SU-DHL-6 (cell line): Measurements from ENCODE around the gene IGF2R.

ENCODE experiments used
- H2AFZ ChIP-seq: fragments of 200-600 bp; sonication (generic); 2 replicates; pipeline ENCODE4 v1.6.1; 2014; ENCODE audit warnings: low read depth, mild to moderate bottlenecking, moderate library complexity, mixed read lengths, antibody characterized with exemption, low read length; ENCODE audit not compliant: severe bottlenecking
- H3F3A ChIP-seq: fragments of 200-600 bp; shearing (Covaris generic); 2 replicates; pipeline ENCODE4 v1.6.0; 2016; ENCODE audit warnings: antibody characterized with exemption, mild to moderate bottlenecking; ENCODE audit not compliant: insufficient read depth
- H3K27ac ChIP-seq: fragments of 200-600 bp; sonication (generic); 2 replicates; pipeline ENCODE4 v1.5.1; 2016; ENCODE audit warnings: low read depth, mild to moderate bottlenecking, low read length, moderate library complexity, mixed read lengths
- H3K27me3 ChIP-seq: fragments of 200-600 bp; sonication (generic), shearing (Covaris generic); 2 replicates; pipeline ENCODE4 v1.6.0; 2014; ENCODE audit warnings: mild to moderate bottlenecking, low read length
- H3K36me3 ChIP-seq: fragments of 200-600 bp; sonication (generic); 2 replicates; pipeline ENCODE4 v1.6.1; 2014; ENCODE audit warnings: mild to moderate bottlenecking, low read length, mixed read lengths
- H3K4me2 ChIP-seq: fragments of 300-600, 200-600 bp; shearing (Covaris generic), sonication (generic); 2 replicates; pipeline ENCODE4 v1.6.0; 2014; ENCODE audit warnings: low read length, low read depth, mild to moderate bottlenecking; ENCODE audit not compliant: poor library complexity, severe bottlenecking
- H3K4me3 ChIP-seq: fragments of 200-600 bp; sonication (generic); 2 replicates; pipeline ENCODE4 v1.5.1; 2014; ENCODE audit warnings: antibody characterized with exemption, low read length, mild to moderate bottlenecking, mixed read lengths; ENCODE audit not compliant: insufficient read depth, poor library complexity, severe bottlenecking
- H3K79me2 ChIP-seq: fragments of 200-600 bp; sonication (generic); 2 replicates; pipeline ENCODE4 v1.6.1; 2014; ENCODE audit warnings: mild to moderate bottlenecking, low read length, moderate library complexity; ENCODE audit not compliant: insufficient read depth
- H3K9ac ChIP-seq: fragments of 200-600 bp; sonication (generic); 2 replicates; pipeline ENCODE4 v1.7.0; 2014; ENCODE audit warnings: mild to moderate bottlenecking, low read length
- H3K9me2 ChIP-seq: fragments of 200-600 bp; sonication (generic); replicated peaks from 2 replicates; pipeline ENCODE4 v1.6.1; 2014; ENCODE audit warnings: low read length; ENCODE audit not compliant: insufficient read depth
- H3K9me3 ChIP-seq: fragments of 200-600 bp; sonication (generic); 2 replicates; pipeline ENCODE4 v1.6.1; 2014; ENCODE audit warnings: low read length, mixed read lengths; ENCODE audit not compliant: insufficient read depth
- H4K20me1 ChIP-seq: fragments of 200-600 bp; sonication (generic); 2 replicates; pipeline ENCODE4 v1.6.1; 2014; ENCODE audit warnings: low read depth, mild to moderate bottlenecking, antibody characterized with exemption, low read length, moderate library complexity, mixed read lengths
- CTCF ChIP-seq: fragments of 200-600 bp; sonication (generic); IDR thresholded peaks from one replicate; pipeline ENCODE4 v1.5.1; 2017; ENCODE audit warnings: antibody characterized with exemption, mild to moderate bottlenecking, low read length, moderate library complexity; ENCODE audit not compliant: insufficient read depth, poor library complexity, severe bottlenecking
- EZH2phosphoT487 ChIP-seq: fragments of 200-600 bp; sonication (generic), shearing (Covaris generic); conservative IDR thresholded peaks from 2 replicates; pipeline ENCODE4 v1.6.1; 2018; ENCODE audit warnings: mild to moderate bottlenecking, antibody characterized with exemption, low read length, moderate library complexity, mixed read lengths

Gene IGF2R

GRCh38 chr6:159948199-159948598 lies 20.7 kb upstream of the IGF2R start:
- TF ChIP-seq CTCF (no peak), EZH2phosphoT487 (no peak)
- no peaks in the 10 kb centered on the region for H3K9me3 ChIP-seq
- no peak overlapping the region for H2AFZ ChIP-seq
- no peaks in the 10 kb centered on the region for H3K36me3 ChIP-seq
- no peaks in the 10 kb centered on the region for H4K20me1 ChIP-seq
- H3K27ac ChIP-seq = no peak overlapping the region
- H3F3A ChIP-seq = no peaks in the 10 kb centered on the region
- H3K4me2 ChIP-seq = no peak overlapping the region
- no peaks in the 10 kb centered on the region for H3K79me2 ChIP-seq
- no peak overlapping the region for H3K4me3 ChIP-seq
- no peaks in the 10 kb centered on the region for H3K9me2 ChIP-seq
- H3K9ac ChIP-seq = no peak overlapping the region
- no peaks in the 10 kb centered on the region for H3K27me3 ChIP-seq

DNA sequence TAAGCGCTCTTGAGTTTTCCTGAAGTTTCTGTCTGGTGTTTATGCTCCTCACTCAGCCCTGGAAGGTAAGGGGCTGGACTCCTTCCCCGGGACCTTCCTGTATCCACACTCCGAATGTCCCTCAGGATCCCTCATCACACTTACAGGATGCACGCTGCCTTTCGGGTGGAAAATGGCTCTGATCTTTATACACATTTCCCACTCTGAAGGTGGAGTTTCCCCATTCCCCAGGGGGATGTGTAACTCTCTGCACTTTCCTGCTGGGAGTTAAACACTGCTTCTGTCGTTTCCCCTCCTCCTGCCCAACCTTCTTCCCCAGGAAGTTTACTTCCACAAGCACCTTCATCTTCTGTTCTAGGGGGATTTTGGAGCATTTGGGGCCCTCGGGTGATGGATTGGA lies 17.1 kb upstream of the IGF2R start:
- Histone ChIP-seq H3K36me3 (no peaks in the 10 kb centered on the region), H3K9me2 (no peaks in the 10 kb centered on the region), H3K79me2 (no peaks in the 10 kb centered on the region), H2AFZ (no peak overlapping the region), H3K27ac (no peak overlapping the region), H4K20me1 (no peaks in the 10 kb centered on the region), H3K4me2 (no peak overlapping the region), H3K4me3 (no peak overlapping the region), H3K9ac (no peak overlapping the region), H3K9me3 (no peaks in the 10 kb centered on the region), H3F3A (no peaks in the 10 kb centered on the region), H3K27me3 (no peaks in the 10 kb centered on the region)
- no peak for TF ChIP-seq EZH2phosphoT487
- TF ChIP-seq CTCF = no peak

DNA sequence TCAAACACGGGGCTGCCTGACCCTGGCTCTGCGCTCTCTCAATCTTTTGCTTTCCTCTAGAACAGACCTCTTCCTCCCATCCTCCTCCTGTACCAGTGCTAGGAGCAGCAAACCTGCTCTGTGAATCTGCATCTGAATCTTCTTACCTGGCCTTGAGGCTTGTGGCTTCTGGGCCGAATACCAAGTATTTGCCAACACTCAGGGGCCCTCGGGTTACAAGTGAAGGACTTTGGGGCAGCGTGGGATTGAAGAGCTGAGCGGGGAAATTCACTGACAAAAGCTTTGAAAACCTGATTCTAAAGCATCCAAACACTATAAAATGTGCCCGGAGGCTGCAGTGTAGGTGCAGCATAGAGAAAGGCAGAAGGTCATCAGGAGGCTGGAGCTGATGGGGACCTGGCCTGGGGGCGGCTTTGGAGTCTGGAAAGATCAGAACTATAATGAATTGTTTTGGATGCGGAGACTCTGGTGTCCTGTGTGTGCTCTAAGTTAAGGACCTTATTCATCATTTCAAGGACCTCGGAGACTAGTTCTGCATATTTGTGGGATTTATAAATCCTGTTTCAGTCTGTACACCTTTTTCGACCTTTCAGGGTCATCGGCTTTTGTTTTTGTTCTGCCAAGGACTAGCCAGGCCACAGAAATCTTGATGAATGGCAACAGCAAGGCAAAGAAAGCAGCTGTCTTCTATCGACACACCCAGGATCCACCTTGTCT lies 16.4 kb upstream of the IGF2R start:
- no peaks in the 10 kb centered on the region for H3K27me3 ChIP-seq
- H3K4me3 ChIP-seq = no peak overlapping the region
- no peaks in the 10 kb centered on the region for H3F3A ChIP-seq
- TF ChIP-seq EZH2phosphoT487 (no peak), CTCF (no peak)
- H3K36me3 ChIP-seq = no peaks in the 10 kb centered on the region
- H3K9ac ChIP-seq = no peak overlapping the region
- no peaks in the 10 kb centered on the region for H3K9me3 ChIP-seq
- H3K4me2 ChIP-seq = no peak overlapping the region
- H3K9me2 ChIP-seq = no peaks in the 10 kb centered on the region
- no peaks in the 10 kb centered on the region for H4K20me1 ChIP-seq
- H3K79me2 ChIP-seq = no peaks in the 10 kb centered on the region
- no peak overlapping the region for H3K27ac ChIP-seq
- no peak overlapping the region for H2AFZ ChIP-seq
